ENCODE measurements around the gene LYPD1.

The LYPD1 gene

GRCh38 chr2:132668189-132668823 is 1.7 kb downstream of the LYPD1 start:
- DNase-seq = no peak

GRCh38 chr2:132667706-132668105 is 2.3 kb downstream of the LYPD1 start:
- DNase-seq = no peak

DNA sequence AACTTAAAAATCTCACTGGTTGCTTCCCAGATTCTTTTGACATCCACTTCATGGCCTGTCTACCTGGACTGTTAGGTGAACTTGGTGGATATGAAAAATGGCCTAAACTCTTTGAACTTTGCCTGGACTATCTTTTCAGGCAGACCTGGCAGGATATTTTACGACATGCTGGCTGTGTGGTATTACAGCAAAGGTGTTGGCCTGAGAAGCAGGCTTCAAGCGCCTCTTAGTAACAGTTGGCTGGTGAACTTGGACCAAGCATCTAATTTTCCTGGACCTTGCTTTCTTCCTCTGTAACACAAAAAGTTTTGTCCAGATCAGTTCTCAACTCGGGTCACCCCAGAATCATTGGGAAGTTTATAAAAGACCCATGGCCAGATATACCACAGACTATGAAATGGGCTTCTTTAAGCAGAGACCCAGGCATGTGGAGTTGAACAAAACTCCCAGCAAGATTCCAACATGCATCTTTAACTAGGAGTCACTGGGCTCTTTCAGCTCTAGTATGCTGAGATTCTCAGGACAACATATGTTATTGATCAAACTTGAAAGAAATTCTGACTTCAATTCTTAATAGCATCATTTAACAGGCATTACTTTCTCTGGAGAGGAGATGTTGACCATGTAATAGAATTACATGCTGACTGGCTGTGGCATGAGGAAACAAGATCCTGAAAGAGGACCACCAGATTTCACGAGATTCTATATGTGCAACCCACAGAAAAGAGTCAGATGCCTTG is 4.4 kb downstream of the LYPD1 start:
- DNase-seq = no peak

GRCh38 chr2:132664096-132664495 is 5.9 kb downstream of the LYPD1 start:
- DNase-seq = no peak

DNA sequence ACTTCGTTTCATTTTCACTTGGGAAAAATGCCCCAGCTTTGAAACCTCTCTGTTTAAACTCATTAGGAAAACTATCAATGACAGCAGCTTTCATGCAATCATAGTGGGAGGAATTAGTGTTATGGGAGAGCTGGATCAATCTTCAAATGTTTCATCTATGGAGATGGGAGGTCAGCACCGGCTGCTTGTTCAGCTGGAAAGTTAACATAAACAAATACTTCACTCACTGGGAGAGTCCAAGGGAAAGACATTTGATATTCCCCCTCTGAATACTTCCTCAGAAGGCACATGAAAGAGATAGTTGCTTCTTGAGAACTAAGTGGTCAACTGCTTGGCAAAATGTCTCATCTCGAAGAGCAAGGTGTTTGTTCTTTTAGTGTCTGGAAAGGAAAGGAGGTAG is 7.3 kb downstream of the LYPD1 start:
- DNase-seq = no peak

GRCh38 chr2:132659331-132659730 is 10.7 kb downstream of the LYPD1 start:
- DNase-seq = peak in 1 of 2 donors; percentile 11

- no peak for DNase-seq
Measured at GRCh38 chr2:132656266-132656975, 13.6 kb downstream of the LYPD1 start.

GRCh38 chr2:132654968-132655367 is 15.0 kb downstream of the LYPD1 start:
- no peak for DNase-seq

DNA sequence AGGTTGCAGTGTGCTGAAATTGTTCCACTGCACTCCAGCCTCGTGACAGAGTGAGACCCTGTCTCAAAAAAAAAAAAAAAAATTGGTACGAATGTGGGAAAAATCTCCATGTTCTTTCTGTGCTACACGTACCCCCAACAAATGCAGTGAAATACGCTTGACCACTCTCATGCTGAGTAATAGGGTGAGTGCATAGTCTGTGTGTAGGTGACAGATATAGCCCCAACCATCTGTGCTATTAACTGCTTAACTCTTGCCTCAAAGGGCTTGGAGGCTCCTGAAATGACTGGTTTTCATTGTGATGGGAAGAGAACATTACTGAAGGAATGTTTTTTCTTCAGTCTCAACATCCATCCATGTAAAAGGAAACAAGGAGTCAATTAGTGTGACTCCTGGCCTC is 15.7 kb downstream of the LYPD1 start:
- DNase-seq = no peak

GRCh38 chr2:132652474-132652873 is 17.5 kb downstream of the LYPD1 start:
- DNase-seq = no peak

DNA sequence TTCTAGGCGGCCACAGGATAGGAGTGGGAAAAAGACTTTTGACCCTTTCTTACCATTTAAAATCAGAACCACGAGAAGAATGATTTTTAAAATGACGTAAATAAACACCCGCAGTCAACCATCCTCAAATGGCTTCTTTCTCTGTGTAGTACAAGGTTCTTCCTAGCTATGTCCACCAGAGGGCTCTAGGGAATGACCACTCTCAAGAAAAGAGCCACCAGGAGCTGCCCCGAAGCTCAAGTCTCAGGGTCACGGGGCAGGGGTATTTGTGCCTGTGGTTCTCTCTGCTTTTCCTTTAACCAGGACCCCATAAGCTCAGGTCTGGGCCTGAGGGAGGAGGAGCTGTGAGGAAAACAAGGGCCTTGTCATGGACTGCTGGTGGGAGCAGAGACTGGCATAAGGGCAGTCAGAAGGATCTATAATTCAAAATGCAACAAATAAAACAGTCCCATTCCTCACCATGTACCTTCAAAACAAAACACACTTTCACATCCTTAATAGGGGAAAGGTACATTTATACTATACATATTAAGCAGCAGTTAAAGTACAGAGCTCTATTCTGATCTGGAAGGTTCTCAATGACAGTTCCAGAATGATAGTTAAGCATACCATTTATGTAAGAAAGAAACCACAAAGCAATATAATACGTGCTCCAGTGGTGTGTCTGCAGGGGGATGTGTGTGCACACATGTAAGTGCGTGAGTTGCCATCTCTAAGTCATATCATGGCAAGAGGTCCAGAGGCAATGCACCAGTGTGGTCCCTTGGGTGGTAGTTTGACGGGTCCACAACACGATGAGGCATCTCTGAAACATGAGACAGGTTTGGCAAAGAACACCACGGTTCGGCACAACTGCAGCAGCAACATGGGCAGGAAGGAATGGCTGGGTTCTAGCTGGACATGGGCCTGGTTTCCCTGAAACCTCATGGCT is 18.6 kb downstream of the LYPD1 start:
- peak in 1 of 2 donors; percentile 65 for DNase-seq

DNA sequence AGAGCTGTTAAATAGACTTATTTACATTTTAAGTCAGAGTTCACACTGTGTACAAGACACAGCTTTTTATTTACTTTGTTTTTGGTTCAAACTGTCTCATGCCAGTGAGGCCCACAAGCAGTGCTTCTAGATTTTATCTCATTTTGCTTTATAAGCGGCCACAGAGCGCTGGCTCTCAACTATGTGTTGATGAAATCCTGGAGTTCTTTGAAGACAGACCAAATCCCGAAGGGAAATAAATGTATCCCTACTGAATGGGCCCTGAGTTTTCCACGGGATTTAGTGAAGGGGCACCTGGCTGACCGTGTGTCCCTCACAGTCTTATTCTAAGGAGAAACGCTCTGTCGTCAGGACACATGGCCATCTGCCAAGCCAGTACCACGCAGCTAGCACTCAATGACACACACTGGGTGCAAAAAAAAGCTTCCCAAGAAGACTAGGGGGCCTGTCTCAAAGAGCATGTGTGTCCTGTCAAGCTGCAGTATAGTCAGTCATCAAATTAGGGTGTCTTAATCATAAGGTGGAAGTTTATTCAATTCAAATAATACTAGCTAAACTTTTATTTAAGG is 23.4 kb downstream of the LYPD1 start:
- no peak for DNase-seq

DNA sequence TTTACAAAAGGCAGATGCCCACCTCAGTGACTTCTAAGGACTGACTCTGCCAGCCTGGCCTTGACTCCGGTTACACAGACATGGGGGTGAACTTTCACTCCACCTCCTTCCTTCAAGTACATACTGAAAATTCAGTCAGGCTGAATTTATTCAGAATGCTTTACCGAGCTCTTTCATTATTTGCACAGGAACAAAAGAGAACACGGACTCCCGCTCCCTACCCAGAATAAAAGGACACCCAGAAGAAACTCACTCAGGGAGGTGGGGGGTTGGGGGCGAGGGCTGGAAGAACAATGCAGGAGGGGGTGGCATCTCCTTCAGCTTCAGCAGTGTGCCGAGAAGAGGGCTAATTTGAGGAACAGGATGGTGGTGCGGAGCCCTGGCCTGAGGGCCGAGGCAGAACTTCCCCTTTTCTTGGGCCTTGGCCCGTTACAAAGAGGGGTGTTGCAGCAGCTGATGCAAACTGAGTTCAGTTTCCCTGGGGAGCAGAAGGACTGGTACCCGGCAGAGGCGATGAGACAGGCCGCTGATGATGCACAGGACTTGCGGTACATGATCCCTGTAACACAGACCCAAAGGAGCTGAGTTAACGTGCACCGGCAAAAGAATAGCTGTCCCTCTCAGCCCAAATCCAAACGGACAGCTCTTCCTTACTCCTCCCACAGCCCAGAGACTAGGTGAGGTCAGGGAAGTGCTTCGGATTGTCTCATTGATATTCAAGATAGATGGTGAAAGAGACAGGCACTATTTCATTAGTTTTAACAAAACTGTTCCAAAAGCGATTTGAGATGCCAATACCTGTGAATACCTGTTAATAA is 24.1 kb downstream of the LYPD1 start:
- DNase-seq = no peak

DNA sequence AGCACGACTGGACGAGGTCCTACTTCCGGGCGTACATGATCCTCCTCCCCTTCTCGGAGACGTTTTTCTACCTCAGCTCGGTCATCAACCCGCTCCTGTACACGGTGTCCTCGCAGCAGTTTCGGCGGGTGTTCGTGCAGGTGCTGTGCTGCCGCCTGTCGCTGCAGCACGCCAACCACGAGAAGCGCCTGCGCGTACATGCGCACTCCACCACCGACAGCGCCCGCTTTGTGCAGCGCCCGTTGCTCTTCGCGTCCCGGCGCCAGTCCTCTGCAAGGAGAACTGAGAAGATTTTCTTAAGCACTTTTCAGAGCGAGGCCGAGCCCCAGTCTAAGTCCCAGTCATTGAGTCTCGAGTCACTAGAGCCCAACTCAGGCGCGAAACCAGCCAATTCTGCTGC is 24.8 kb downstream of the LYPD1 start:
- no peak for DNase-seq

- DNase-seq = no peak
Measured at GRCh38 chr2:132642415-132642814, 27.6 kb downstream of the LYPD1 start.

DNA sequence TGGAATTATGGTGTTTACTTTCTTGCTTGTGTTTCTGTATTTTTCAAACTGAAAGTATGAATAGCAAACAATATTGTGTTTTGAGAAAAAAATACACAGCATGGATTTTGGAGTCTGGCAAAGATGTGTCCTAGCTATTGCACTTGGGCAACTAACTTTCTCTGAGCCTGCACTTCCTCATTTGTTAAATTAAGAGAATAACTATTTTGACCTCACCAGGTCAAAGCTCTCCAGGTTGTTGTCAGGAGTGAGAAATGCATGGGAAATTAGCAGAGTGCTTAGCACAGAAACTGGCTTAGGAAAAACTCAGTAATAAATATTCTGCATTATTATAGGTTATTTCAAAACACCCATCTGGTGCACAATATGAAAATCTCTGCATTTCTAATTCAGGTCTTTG is 28.2 kb downstream of the LYPD1 start:
- no peak for DNase-seq

- no peak for DNase-seq
Measured at GRCh38 chr2:132640116-132640515, 29.9 kb downstream of the LYPD1 start.

DNA sequence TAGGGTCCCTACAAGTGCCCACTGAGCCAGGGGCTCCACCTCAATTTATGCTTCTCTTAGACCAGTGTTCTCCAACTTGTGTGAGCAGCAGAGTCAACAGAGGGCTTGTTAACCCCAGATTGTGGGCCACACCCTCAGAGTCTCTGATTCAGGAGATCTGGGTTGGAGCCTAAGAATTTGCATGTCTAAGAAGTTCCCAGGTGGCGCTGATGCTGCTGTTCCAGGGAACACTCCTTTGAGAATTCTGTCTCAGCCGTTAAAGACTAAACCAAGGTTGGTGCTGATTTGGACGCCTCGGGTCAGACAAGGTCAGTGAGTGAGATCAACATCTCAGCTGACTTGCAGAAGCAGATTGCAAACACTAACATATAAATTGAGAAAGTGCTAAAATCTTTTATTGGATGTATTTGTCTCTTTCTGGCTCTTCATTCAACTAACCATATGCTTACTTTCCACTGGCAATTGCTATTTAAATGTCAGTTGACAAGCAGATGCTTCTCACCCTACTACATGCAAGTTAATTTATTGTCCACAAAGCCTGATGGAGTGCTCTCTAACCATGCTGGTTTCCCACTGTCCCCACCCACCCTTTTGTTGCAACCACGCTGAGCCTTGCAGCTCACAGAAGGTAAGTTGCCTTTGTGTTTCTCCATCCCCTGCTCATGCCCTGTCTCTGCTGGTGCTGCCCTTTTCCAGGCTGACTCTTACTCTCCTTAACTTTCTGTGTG is 31.5 kb downstream of the LYPD1 start:
- no peak for DNase-seq

- DNase-seq = no peak
Measured at GRCh38 chr2:132636346-132636745, 33.7 kb downstream of the LYPD1 start.

DNA sequence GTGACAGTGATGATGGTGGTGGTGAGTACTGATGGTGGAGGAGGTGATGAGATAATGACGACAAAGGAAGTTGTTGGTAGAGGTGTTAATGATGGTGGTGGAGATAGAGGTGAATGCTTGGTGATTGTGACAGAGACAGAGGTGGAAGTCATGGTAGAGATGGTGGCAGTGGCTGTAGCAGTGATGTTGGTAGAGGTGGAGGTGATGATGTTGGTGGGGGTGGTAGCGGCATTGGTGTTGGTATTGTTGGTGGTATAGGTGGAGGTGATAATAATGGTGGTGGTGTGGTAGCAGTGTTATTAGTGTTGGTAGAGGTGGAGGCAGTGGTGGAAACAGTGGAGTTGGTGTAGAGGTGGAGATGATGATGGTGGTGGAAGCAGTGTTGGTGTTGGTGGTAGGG is 36.4 kb downstream of the LYPD1 start:
- DNase-seq = no peak

All from hippocampal formation (tissue), 2 donors.